Urothelium cell line (cell line): ENCODE results near the gene MFRP.

ENCODE experiments used
- DNase-seq: peaks from one replicate; pipeline ENCODE4 v3.0.0; 2011; ENCODE audit warnings: low spot score, mixed read lengths
- FAIRE-seq: peaks from 2 replicates; lab custom pipeline; 2011; peaks lifted over from hg19 to GRCh38; lab: Jason Lieb, UNC

The MFRP gene

DNA sequence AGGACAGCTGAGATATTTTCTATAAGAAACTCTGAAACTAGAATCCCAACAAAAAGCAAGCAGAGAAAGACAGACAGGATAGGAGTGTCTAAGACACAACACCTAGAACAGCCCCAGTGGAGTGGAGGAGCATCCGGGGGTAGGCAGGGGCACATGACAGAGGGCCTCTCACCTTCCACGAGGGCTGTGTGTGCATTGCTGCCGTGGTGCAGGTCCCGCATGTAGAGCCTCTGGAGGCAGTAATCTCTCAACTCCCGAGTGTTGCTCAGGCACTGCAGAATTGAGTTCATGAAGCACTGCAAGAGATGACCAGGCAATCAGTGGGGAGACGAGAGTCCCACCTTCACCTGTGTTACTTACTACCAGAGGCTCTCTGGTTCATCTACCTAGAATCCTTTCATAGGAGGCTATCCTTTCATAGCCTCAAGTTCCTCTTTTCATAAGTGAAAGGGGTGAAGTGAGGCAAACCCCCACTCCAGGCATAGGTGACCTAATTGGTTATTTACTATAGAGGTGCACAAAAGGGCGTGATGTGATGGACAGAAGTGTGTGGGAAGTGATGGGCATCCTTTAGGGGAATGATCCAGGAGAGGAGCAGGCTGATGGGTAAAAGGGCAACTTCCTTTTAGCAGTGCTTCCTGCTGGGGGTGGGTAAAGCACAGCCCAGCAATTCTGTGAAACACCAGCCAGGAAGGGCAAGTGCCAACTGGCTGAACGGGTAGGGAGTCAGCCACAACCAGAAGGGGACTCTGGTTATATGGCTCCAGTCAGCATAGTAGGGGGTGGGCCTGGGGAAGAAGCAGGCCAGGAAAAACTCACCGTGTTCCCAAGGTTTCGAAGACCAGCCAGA is 13.1 kb upstream of the MFRP start:
- no peak for DNase-seq
- no peak for FAIRE-seq

DNA sequence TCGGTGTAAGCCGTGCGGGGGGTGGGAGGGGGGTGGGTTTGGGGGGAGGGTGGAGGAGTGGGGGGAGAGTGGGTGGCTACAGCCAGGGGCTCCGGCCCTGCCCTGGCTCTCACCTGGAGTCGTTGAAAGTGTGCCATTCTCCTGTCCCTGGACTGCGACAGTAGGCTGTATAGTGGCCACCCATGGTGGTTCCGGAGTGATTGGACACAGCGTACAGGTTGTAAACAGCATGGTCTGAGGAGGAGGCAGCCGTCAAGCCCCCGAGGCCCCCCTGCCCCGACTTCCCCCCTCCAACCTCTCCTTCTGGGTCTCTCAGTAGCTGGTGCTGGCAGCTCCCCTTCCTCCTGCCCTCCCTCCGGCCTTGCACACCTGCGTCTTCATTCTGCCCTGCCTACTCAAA is 10.6 kb upstream of the MFRP start:
- FAIRE-seq (no peak), DNase-seq (no peak)

DNA sequence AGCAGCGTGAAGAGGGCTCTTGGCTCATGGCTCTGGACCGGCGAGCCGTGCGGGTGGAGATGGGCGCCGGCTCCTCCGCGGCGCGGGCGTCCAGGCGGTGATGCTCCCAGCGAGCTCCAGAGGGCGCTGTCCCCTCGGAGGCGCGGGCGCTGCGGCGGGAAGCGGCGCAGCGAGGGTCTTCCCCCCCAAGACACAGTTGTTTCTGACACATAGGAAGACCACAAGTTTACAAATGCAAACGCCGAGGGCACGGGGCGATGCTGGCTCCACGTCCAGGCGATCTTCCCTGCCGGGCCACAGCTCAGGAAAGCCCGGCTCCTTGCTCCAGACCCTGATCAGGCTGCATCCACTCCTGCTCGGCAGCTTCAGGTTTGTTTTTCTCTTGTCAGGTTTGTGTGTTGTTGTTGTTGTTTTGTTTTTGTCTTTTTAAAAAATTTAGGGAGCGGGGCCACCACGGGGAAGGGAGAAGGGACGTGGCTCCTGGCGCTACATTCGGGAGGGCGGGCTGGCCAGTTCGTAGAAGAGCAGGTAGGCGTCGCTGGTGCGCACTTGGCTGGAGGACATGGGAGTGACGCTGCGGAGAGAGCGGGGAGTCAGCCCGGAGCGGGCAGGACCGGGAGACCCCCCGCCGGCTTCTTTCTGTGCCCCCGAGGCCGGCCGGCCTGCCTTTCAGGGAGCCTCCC is 10.0 kb upstream of the MFRP start:
- no peak for FAIRE-seq
- peak; percentile 84 for DNase-seq

DNA sequence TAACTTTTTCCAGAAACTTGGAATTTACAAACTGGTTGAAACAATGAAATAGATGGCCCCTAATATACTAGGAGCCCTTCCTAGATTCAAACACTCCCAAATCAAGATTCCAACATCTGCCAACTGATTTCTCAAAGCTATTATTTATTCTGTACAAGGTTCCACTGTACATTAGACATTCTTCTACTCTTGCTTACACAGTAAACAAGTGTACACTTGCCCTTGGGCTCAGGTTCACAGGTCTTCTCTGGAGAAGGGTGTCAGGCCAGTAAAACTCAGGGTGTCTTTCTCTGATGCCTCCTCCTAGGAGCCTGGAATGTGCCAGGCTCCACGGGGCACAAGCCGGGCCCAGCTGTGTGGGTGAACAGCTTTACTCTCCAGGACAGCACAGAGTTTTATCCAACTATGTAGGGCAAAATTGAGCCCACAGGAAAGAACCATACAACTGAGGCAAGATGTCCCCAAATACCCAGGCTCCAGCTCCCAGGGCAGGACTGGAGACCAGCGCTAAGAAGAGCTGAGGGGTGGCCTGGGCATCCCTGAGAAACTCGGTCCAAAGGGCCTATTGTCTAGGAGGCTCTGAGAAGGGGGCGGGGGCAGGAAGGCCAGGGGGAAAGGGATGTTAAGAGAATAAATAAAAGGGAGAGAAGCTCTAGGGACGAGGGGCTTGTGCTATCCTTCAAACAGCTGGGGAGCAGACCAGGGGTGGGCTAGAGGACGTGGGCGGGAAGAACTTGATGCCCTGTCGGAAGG is 8.8 kb upstream of the MFRP start:
- FAIRE-seq (no peak), DNase-seq (no peak)

DNA sequence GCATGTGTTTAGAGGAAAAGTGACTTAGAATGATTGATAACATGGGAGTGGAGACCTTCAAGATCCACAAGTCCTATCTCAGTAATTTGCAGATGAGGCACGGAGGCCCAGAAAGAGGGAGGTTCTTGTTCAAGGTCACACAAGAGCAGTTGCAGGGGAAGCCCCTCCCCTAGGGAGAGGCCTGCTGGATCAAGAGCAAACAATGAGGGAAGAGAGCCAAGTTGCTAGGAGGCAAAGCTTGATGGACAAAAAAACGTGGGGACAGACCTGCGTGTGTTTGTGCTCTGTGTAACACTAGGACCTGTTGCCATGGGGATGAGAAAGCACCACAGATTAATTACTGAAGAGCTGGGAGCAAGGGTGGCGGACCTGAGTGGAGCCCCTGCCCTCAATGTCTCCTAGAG is 6.4 kb upstream of the MFRP start:
- FAIRE-seq (no peak), DNase-seq (no peak)

DNA sequence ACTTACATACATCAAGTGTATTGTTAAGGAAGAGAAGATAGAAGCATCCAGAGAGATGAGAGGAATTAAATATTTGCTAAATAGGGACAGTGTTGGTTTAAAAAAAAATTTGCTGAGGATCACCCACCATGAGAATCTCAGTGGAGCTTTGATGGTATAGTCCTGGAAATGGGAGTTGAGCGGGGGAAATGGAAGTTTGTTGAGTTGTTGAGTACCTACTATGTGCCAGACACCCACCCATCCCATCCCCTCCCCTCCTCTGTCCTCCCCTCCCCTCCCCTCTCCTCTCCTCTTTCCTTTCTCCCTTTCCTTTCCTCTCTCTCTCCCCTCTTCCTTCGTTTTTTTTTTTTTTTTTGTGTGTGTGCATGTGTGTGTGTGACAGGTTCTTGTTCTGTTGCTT is 4.7 kb upstream of the MFRP start:
- DNase-seq (no peak), FAIRE-seq (no peak)

DNA sequence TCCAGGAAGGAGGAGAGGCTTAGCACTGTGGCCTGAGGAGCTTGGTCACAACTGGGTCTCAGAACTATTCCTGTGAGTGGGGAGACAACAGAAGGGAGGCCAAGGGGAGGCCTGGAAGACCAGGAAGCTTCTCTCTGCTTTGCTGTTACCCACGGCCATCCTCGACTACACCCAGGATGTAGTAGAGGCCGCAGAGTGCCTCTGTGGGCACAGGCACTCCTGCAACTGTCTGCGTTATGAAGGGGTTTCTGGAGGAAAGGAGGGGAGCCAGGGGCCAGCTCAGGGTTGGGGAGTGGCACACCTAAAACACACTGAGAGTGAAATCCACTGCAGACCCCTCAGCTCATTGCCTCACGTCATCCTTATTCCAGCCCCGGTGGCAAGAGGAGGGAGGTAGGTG is 3.8 kb upstream of the MFRP start:
- FAIRE-seq (no peak), DNase-seq (no peak)

DNA sequence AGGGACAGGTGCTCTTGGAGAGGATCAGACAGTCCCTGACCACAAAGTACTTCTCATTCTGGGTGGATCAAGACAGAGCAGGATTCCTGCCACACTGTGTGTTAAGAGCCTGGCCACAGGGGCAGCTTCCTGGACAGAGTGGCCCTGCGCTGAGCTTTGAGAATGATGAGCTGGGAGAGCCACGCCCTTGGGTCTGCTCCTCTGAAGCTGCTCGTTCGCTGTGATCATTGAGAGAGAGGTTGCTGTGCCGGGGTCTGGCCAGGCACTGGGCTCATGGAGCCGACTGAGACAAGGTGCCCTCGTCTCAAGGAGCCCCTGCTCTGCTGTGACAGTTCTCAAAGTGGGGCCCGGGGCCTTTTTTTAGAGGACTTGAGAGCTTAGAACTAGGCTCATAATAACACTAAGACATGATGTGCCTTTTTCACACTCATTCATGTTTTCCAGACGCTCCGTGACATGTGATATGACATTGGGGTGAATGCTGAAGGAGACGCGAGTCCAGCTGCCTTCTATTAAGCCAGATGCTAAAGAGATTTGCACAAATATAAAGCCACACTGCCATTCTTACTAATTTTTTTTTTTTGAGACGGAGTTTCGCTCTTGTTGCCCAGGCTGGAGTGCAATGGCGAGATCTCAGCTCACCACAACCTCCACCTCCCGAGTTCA is 1.6 kb upstream of the MFRP start:
- no peak for DNase-seq
- FAIRE-seq = no peak

DNA sequence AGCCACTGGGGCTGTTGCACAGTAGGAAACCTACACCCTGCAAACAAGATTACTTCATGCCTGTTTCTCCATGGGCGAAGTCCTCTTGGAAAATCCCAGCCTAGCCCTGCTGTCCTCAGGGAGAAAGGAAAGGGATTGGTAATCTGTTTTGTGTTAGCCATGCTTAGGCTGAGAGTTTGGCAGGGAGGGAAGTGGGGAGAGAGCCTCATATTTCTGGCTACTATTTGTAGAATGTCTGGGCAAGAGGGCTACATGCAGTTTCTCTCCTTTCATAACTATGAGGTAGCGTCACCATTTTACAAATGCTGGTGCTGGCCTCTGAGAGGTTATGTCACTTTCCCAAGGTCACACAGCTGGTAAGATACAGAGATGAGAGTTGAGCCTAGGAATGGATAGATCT is 737 bp upstream of the MFRP start:
- FAIRE-seq (no peak), DNase-seq (no peak)

DNA sequence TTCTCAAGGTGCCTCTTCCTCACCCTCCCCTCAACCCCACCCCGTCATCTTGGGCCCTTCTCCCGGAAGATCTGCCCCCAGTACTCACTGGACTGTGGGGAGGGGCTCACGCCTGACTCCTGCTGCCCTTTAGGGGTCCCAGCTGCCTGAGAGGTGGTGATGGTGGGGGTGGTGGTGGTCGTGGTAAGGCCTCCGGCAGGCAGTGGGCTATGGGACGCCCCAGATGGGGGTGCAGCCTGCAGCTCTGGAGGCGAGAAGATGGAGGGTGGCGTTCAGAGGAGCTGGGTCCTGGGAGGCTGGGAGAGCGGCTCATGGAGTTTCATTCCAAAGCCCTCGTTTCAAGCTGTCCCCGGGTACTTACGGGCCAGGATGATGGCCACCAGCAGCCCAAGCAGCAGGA is 820 bp downstream of the MFRP start:
- FAIRE-seq (no peak), DNase-seq (no peak)

DNA sequence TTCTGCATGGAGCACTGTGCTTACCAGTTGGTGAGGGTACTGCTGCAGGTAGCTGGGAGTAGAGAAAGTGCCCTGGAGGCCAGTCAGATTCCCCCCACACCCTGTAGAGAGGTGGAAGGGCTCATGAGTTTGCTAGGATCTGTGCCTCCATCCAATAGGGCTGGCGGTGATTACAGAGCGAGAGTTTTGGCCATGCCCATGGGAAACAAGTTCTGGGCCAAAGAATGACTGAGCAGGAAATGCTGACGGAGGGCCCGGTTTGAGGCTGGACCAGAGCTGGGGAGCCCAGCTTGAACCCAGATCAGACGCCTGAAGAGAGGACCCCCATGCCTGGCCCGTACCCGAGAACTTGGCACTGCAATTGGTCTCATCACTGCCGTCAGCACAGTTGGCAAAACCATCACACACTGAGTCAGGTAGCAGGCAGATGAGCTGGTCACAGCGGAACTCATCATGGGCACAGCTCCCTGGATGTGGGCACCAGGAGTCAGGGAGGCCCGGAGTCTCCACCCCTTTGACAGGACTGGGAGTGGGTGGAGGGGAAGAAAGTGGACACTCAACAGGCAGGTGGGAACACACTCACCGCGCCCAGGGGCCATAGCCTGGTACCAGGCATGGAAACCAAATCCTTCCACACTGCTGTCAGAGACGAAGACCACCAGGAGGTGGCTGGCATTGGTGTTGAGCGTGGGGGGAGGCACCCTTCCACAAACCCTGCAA is 2.1 kb downstream of the MFRP start:
- DNase-seq (no peak), FAIRE-seq (no peak)

DNA sequence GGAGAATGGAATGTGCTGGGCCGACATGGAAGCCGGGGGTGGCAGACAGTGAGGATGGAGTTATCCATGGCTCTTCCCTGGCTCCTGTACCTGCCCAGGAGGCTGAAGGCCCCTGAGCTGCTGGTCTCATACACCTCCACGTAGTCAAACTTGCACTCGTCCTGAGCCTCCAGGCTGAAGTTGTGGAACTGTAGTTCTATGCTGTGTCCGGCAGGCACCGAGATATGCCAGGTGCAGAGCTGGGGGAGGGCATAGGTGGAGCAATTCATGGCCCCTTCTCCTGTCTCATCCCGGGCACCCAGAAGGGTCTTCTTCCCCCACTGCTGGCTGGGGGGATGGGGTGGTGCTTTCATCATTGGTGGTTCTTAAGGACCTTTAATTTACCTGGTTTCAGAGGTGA is 2.8 kb downstream of the MFRP start:
- DNase-seq = no peak
- no peak for FAIRE-seq

DNA sequence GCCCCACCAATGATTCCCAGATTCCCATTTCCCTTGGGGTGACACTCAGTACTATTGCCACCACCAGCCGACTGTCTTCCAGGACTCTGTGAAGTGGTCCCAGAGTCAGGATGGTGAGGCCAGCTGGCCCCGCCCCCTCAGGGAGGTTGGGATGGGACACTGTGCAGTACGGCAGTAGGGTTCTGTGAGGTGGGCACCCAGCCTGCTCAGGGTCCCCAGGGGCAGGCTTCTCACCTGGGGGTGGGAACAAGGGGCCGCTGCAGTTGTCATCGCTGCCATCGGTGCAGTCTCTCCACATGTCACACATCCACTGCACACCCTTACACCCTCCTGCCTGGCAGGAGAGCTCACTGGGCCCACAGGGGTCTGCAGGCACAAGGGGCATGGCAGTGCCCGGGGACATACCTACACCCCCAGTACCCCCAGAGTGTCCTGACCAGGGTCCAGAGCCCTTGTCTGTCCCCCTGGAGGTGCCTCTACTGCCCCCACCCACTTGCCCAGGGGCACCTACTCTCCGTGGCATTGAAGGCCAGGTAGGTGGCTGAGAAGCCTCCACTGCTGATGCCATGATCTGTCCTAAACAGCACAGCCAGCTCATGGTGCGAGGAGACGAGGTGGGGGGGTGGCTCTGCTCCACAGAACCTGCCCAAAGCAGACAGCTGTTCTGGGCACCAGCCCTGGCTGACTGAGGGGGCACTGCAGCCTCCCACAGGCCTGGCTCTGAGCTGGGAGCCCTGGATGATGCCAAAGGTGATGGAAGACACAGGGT is 4.0 kb downstream of the MFRP start:
- DNase-seq = no peak
- FAIRE-seq = no peak

DNA sequence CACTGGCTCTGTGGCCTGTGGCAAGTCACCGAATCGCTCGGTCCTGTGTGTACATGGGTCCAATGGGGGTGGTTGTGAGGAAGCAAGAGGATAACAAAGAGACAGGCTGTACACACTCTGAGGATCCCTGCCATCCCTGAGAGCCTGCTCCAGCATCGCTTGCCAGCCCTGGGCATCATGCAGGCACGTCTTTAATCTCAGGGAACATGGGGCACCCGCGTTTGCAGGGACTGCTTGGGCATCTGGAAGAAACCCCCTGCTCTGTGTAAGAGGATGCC is 4.5 kb downstream of the MFRP start:
- FAIRE-seq (no peak), DNase-seq (no peak)

DNA sequence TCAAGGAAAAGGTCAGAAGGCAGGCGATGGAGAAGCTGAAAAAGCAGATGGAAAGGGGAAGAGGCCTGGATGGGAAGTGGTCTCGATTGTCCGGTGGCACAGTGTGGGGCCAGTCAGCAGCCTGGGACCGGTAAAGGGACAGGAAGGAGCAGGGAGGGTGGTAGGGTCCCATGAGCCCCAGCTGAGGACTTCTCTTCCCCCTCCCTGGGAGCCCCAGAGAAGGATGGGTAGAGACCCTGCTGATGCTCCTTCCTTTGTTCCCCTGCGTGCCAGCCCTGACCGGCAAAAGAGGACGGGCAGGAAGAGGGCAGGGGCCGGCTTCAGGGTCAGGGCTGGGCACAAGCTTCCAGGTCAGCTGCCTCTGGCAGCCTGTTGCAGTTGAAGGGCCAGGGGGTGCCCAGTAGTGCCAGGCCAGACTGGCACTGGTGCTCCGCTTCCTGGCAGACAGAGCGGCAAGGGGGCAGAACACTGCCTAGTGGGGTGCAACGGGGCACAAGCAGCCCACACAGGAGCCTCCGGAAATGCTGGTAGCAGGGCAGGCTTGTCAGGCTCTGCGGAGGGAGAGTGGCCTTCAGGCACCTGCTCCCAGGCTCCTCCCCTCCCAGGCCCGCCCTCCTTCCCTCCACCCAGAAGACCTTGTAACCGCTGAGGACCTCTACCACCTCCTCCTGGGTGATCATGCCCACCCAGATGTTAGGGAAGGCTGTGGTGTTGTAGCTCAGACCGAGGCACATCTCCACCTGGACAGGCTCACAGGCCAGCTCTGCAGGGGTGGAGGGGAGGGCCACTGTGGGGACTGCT is 5.1 kb downstream of the MFRP start:
- DNase-seq (no peak), FAIRE-seq (no peak)

DNA sequence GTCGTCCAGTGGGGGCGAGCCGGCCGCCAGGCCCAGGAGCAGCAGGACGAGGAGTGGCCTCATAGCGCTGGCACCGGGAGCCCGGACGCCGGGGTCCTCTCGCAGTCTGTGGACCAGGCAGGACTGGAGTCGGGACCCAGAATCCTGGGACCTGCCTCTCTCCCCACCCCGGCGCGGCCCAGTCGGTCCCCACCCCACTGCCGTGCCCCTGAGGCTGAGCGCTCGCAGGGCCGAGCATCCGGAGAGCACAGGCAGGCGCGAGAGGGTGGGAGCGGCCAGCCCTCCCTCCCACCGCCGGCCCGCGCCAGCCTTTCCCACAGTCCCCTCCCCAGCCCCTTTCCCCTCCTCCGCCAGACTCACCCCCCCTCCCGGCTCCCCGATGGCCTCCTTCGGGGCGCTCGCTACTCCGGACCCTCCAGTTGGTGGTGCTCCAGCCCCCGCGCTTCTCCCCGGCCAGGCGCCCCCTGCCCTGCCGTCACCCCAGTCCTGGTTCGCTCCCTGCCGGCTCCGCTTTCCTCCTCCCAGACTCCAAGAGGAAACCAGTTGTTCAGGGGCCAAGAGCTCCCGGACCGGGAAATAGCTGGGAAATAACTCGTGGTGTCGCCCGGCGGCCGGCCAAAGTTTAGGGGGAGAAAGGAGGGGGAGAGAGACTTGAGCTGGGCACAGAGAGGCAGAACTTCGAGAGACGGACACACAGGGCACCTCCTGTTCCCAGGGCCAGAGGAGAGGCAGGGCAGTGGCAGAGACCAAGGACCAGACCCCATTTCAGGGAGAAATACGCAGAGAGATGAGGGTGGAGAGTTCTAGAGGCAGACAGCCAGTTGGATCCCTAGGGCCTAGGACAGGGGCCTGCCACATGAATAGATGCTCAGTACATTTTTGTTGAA is 5.9 kb downstream of the MFRP start, which contains the start of gene C1QTNF5:
C1QTNF5 (minus strand) TSS at position 549 of the 887 bp plus-strand sequence; CDS start at position 63, 486 bp downstream.
- no peak for FAIRE-seq
- DNase-seq = no peak

DNA sequence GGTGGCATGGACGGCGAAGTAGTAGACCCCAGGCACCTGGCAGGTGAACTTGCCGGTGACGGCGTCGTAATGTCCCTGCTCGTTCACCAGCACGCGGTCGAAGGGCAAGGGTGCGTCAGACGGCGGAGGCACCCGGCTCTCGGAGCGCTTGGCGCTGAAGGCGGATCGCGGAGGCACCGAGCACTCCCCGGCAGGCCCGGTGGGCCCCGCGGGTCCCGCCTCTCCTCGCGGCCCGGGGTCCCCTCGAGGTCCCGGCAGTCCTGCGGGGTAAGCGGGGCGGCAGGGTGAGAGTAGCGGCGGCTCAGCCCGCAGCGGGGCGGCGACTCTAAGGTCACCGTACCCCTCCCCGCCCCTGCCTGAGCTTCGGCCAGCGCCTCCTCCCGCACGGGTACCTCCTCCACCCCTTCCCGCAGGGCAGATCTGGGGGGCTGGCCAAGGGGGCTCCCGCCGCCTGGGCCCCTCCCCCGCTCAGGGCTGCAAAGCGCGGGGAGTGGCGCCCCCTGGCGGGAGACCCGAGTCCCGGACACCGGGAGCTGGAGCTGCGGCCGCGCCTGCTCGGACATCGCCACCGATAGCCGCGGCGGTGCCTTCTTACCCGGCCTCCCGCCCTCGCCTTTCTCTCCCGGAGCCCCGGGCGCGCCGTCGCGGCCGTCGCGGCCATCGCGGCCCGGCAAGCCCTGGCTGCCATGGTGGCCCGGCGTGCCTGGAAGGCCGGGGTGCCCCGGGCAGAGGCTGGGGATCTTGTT is 6.7 kb downstream of the MFRP start:
- FAIRE-seq (no peak), DNase-seq (no peak)
